ENCODE data around the gene IVD. TPM values are rescaled to one million over a fixed set of nuclear protein-coding genes. Genes with fewer than 3 reads are reported as not detected.

IVD gene
- total RNA-seq, 1 donor from 2014 or later = 106 TPM

DNA sequence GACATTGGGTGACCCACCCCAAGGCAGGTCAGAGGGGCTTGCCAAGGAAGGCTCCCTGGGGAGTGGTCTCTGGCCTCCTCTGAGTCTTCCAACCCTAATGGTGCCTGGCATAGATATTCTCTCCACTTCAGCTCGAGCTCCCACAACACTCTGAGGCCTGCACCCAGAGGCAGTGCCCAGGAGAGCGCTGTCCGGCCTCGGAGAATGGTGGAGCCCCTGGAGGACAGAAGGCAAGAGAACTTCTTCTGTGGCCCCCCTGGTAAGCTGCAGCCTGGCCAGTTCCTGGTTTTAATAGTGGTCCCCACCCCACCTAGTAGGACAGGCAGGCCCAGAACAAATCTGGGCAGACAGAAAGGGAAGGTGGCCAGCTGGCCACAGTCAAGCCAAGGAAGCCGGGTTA, 40.6 kb upstream of the IVD start:
- Histone ChIP-seq H3K4me1 (peaks cover 36% of the 10 kb centered on the region), H3K9me3 (replicated peaks) (no peaks in the 10 kb centered on the region), H3K27me3 (ENCODE audit: low read depth) (no peaks in the 10 kb centered on the region), H3K36me3 (no peaks in the 10 kb centered on the region), H3K27ac (replicated peaks) (peak overlapping the region; percentile 95), H3K4me3 (no peak overlapping the region)
- TF ChIP-seq CTCF (IDR thresholded peaks at IDR 0.05; ENCODE audit: borderline replicate concordance) = no peak
- intact Hi-C loops (cut with micrococcal nuclease) = no loop called here
- no peak for DNase-seq

- Histone ChIP-seq H3K27me3 (ENCODE audit: low read depth) (no peaks in the 10 kb centered on the region), H3K27ac (replicated peaks) (peak overlapping the region; percentile 95), H3K4me1 (peaks cover 36% of the 10 kb centered on the region), H3K9me3 (replicated peaks) (no peaks in the 10 kb centered on the region), H3K36me3 (no peaks in the 10 kb centered on the region), H3K4me3 (no peak overlapping the region)
- TF ChIP-seq CTCF (IDR thresholded peaks at IDR 0.05; ENCODE audit: borderline replicate concordance) = no peak
- no peak for DNase-seq
- intact Hi-C loops (cut with micrococcal nuclease) = no loop called here
These were observed 39.8 kb upstream of the IVD start for GRCh38 chr15:40365624-40366456.

GRCh38 chr15:40366457-40367370, 38.9 kb upstream of the IVD start:
- Histone ChIP-seq H3K9me3 (replicated peaks) (no peaks in the 10 kb centered on the region), H3K36me3 (no peaks in the 10 kb centered on the region), H3K4me3 (peak overlapping the region; percentile 57), H3K4me1 (peaks cover 36% of the 10 kb centered on the region), H3K27me3 (ENCODE audit: low read depth) (no peaks in the 10 kb centered on the region), H3K27ac (replicated peaks) (peak overlapping the region; percentile 95)
- intact Hi-C loops (cut with micrococcal nuclease) = no loop called here
- peak; percentile 91 for DNase-seq
- TF ChIP-seq CTCF (IDR thresholded peaks at IDR 0.05; ENCODE audit: borderline replicate concordance) = no peak

DNA sequence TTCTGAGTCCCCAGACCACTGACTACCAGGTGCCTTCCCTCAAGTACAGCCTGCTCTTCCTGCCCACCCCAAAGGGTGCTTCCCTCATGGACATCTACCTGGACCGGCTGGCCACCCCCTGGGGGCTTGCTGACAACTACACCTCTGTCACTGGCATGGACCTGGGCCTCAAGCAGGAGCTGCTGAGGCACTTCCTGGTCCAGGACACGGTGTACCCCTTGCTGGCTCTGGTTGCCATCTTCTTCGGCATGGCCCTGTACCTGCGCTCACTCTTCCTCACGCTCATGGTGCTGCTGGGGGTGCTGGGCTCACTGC, 38.3 kb upstream of the IVD start:
- Histone ChIP-seq H3K27ac (replicated peaks) (peak overlapping the region; percentile 95), H3K4me3 (peak overlapping the region; percentile 57), H3K4me1 (peaks cover 36% of the 10 kb centered on the region), H3K27me3 (ENCODE audit: low read depth) (no peaks in the 10 kb centered on the region), H3K9me3 (replicated peaks) (no peaks in the 10 kb centered on the region), H3K36me3 (no peaks in the 10 kb centered on the region)
- intact Hi-C loops (cut with micrococcal nuclease) = no loop called here
- no peak for TF ChIP-seq CTCF (IDR thresholded peaks at IDR 0.05; ENCODE audit: borderline replicate concordance)
- no peak for DNase-seq

- intact Hi-C loops (cut with micrococcal nuclease) = no loop called here
- Histone ChIP-seq H3K9me3 (replicated peaks) (no peaks in the 10 kb centered on the region), H3K4me1 (peaks cover 40% of the 10 kb centered on the region), H3K27me3 (ENCODE audit: low read depth) (no peaks in the 10 kb centered on the region), H3K27ac (replicated peaks) (peak overlapping the region; percentile 95), H3K36me3 (no peaks in the 10 kb centered on the region), H3K4me3 (peak overlapping the region; percentile 57)
- peak; percentile 92 for TF ChIP-seq CTCF (IDR thresholded peaks at IDR 0.05; ENCODE audit: borderline replicate concordance)
- peak; percentile 82 for DNase-seq
These were observed 37.6 kb upstream of the IVD start for GRCh38 chr15:40367686-40368611.

All from left ventricle myocardium inferior (tissue), 1 donor.